Measurements from ENCODE around the gene ADCY3.

DNA sequence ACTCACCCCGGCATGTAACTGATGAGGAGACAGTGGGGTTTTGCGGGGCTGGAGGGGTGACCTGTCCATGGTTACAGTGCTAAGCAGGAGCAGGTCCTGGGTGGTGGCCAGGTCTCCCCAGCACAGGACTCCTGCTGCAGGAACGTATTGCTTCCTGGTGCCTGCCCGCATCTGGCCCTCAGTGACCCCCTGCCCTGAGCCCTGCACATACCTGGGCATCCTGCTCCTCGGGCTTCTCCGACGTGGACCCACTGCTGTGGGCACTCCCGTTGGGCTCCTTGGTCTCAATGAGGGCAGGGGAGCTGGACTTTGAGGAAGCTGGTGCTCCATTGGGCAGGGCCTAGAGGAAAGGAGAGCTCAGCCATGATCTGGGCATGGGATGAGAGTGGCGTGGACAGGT is 83.3 kb downstream of the ADCY3 start:
- TF ChIP-seq CTCF (IDR thresholded peaks at IDR 0.05) (no peak), POLR2A (IDR thresholded peaks at IDR 0.05) (no peak)

Data from adrenal gland (tissue), 5 donors.